Skin epidermis (tissue), 12 donors: ENCODE measurements around the gene YPEL5.
A peak's percentile ranks its signal among the peaks of the same experiment; 100 is the strongest.

Experiments used
- H3K27ac ChIP-seq, 21 experiments: fragments of 200-600 bp; sonication (generic) in 11 of 21; one replicate each; pipeline ENCODE4 v1.5.0; 2020; ENCODE audit warnings: mild to moderate bottlenecking in 3 of 21, inconsistent platforms in 2 of 21, moderate library complexity in 2 of 21
- H3K4me3 ChIP-seq, 7 experiments: fragments of 200-600 bp; sonication (generic) in 2 of 7; one replicate each; pipeline ENCODE4 v1.5.0; 2020; ENCODE audit warnings: inconsistent platforms in 2 of 7, mild to moderate bottlenecking in 2 of 7, moderate library complexity in 1 of 7

The YPEL5 gene

DNA sequence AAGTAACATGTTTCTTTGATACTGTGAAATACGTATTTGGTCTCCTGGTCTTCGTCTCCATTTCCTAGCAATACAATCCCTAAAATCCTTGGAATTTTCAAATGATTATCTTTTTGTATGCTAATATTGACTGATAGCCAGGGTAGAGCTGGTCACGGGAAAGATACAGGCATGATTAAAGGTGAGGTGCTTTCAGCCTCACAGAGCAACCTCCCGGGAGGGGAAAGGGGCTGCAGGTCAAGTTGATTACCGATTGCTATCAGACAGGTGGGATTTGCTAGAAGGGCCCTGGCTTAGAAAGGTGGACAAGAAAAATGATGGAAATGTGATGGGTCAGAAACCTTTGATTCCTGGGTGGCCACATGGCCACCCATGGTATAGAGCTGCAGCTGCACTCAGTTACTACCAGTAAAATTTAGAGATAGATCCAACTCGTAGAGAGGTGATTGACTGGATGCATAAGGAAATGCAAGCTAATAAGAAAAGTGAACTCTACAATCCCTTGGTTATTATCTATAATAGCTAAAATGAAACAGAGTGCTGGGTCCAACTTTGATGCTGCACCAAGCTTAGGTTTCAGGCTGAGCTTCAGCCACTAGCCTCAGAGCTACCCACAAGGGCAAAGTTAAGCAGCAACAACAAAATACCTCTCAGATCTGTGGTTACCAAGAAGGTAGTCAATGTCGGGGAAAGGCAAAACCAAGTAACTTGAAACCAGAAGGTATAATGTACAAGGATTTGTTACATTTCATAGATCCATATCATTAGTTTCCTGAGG lies 15.3 kb downstream of the YPEL5 start:
- Histone ChIP-seq H3K27ac (no peak overlapping the region), H3K4me3 (no peak overlapping the region)

DNA sequence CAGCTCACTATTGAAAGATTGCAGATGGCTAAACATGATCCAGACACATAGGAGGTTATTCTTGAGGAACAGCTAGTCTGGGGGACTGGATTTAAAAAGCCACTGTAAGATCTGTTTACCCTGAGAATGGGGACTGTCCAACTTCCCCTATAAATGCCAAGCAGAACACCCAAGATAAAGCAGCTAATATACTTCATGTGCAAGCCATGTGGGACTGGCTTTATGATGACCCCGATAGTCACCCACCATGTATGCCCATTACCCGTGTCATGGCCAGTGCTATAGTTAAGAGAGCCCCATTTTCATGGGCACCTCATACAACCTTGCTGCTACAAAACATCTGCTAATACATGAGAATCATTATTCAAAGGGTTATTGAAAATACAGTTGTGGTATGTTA lies 16.0 kb downstream of the YPEL5 start:
- Histone ChIP-seq H3K4me3 (no peak overlapping the region), H3K27ac (no peak overlapping the region)

DNA sequence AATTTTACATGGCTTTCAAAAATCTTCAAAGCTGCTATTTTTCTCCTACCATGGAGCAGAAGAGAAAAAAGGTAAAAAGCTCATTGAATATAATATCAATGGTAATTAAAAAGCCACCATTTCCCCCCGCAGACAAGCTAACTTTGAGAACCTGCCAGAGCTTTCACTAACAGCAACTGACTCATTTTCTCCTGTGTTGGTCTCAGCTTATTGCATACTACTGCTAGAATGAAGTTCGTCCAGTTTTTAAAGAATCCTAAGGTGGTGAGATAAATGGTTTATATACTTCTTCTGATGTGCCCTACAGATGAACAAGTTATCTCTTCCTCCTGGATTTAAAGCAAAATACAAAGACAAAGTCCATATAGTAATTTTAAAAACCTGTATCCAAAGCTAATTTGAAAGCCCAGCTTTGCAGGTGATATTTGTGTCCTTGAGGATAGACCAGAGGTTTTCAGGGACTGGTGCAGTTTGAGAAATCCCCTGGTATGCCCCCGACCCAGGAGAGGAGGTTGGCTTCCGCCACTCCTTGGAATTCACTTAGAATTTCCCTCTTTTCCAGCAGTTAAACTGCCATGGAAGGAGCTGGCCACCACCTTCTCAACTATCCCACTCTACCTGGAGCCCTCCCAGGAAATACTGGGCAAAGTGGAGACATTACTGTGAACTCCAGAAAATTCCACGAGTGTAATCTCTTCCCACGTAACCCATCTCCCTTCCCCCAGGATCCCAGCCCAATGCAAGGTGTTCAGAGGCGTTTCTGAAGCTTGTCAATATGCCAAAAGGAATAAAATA lies 17.5 kb downstream of the YPEL5 start:
- Histone ChIP-seq H3K4me3 (no peak overlapping the region), H3K27ac (no peak overlapping the region)

DNA sequence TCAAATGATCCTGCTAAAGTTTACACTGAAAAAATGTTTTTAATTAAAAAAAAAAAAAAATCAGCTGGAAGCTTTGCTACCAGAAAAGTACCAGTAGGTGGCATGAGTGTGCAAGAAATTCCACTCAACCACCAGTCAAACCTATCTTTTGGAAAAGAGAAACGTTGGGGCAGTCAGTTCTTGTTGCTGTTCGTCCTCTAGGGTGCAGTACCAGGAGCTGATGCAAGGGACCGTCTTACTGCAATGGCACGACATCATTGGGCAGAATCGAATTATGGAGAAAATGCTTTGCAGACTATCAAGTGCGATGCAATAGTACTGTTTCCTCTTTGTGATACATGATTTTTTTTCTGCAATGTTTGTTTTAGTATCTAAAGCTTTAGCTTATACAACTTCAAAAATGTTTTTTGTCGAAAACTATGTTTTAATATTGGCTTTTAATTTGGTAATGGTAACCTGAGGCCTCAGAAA lies 18.3 kb downstream of the YPEL5 start:
- no peak overlapping the region for H3K4me3 ChIP-seq
- H3K27ac ChIP-seq, result no peak overlapping the region

DNA sequence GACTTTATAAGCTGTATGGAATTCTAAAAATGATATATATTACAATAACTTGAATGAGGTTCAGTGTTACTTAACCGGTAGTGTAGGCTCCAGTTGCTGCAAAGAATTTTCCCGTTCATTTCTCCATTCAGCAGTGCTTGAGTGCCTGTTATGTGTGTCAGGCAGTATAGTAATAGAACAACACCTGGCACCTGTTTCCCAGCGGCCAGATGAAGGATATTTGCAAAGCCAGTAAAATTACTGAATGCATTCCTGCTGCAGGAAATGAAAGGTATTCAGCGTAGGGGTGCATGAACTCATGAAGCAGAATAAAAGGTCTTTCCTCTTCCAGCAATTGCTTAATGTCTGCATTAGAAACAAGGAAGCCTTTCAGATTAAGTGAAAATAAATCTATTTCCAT lies 18.8 kb downstream of the YPEL5 start:
- H3K4me3 ChIP-seq, result no peak overlapping the region
- H3K27ac ChIP-seq, result no peak overlapping the region

DNA sequence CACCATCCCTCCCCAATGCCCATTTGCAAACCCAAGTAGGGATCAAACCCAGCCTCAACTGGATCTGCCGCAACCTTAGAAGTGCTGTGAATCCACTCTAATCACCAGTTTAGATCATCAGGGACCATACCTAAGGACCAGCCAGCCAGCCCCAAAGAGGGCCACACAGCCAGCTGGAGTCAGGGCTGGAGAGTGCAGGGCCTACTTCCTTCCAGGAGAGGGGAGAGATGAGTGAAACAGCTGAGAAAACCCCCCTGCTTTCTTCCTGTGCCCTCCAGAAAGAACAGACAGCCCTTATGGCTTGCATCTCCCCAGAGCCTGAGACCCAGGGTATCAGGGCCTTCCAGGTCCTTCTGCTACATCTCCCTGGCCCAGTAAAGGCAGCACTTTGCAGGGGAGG lies 25.8 kb downstream of the YPEL5 start:
- Histone ChIP-seq H3K4me3 (no peak overlapping the region), H3K27ac (no peak overlapping the region)

DNA sequence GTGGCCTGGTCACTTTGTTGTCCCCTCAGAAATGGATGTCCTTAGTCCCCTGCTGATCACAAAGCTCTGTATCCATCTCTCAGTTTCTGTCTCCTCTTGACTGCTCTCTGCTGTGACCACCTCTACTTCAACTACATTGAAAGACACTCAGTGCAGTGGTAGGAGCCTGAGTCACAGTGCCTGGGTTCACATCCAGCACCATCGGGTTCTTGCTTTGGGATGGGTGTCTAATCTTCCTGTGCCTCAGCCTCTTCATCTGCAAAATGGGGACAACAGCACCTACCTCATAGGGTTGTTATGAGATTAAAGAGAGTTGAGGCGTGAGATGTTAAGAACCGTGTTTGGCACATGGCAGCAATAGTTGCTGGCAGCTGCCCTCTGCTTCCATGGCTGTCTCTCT lies 30.6 kb downstream of the YPEL5 start:
- no peak overlapping the region for H3K27ac ChIP-seq
- H3K4me3 ChIP-seq, result no peak overlapping the region

DNA sequence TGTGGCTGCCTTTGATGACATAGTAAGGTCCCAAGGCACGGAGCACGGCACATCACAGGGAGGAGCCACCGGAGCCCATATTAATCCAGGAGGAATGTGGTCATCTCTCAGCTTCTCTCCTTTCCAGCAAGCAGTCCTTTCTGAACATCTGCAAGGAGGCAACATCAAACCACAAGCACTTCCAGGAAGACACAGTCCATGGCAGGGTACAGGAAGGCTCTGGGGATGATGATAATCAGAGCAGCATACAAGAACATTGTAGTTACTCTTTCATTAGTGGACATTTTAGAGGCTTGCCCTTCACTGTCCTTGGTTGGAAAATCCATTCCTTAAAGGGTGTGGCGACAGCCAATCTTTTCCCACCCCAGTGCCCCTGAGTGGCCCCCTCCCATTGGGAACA lies 31.1 kb downstream of the YPEL5 start:
- H3K27ac ChIP-seq, result peak overlapping the region in 4 of 21 experiments; percentile 28 to 70 (median 38)

DNA sequence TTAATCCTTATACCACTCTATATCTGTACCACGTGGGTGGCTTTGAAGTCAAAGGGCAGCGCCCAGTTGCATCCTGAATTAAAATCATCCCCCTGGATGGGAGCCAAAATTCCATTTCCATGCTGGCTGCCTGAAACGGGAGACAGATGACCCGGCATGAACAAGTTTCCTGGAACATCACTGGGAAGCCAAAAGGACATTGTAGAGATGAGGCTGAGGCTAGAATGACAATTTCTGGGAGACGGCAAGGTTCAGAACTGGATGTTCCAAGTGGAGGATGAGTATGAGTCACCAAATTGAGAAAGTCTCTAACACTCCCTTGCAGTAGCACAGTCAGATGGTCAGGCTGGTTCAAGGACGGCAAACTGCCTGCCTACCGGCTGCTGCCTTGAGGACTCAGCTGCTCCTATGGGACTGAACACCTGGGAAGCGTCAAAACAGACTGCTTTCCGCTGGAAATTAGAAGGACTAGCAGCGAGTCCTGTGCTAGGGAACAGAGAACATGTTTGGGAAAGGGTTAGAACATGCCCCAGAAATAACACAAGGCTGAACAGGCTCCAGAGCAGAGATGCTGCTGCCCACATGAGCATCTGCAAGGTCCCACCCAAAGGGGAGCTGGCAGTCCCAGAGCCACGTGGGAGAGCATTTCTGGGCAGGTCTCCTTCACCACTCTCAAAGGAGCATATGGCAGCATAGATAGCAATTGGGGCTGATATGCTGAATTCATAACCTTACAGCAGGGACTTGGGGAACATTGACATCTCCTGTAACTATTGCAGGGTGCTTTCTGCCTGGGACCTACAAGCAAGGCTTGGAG lies 32.0 kb downstream of the YPEL5 start:
- H3K4me3 ChIP-seq, result no peak overlapping the region
- peak overlapping the region in 6 of 21 experiments; percentile 3 to 54 (median 18) for H3K27ac ChIP-seq

More for the DNA sequence above, 31.1 kb downstream of the YPEL5 start:
- H3K4me3 ChIP-seq, result no peak overlapping the region

DNA sequence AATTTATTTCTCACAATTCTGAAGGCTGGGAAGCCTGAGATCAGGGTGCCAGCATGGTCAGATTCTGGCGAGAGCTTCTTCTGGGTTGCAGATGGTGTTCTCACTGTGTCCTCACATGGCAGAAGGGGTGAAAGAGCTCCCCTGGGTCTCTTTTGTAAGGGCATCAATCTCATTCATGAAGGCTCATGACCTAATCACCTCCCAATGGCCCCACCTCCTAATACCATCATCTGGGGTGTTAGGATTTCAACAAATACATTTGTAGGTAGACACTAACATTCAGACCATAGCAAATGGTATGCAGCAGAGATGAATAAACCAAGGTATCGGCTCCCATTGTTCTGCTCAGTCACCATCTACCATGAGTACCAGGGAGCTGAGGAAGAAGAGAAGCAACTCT lies 32.7 kb downstream of the YPEL5 start:
- Histone ChIP-seq H3K4me3 (no peak overlapping the region), H3K27ac (peak overlapping the region in 4 of 21 experiments; percentile 3 to 54 (median 10))

DNA sequence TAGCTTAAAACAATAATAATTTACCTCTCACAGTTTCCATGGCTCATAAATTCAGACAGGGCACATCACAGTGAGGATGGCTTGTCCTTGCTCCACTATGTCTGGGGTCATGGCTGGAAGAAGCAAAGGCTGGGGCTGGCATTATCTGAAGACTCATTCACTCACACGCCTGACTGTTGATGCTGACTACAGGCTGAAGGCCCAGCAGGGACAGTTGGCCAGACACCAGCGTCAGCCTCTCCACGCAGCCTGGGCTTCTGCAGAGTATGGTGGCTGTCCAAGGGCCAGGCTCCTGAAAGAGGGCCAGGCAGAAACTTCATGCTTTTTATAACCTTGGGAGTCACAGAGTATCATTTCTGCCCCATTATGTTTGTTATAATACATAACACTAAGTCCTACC lies 33.4 kb downstream of the YPEL5 start:
- Histone ChIP-seq H3K4me3 (no peak overlapping the region), H3K27ac (no peak overlapping the region)

DNA sequence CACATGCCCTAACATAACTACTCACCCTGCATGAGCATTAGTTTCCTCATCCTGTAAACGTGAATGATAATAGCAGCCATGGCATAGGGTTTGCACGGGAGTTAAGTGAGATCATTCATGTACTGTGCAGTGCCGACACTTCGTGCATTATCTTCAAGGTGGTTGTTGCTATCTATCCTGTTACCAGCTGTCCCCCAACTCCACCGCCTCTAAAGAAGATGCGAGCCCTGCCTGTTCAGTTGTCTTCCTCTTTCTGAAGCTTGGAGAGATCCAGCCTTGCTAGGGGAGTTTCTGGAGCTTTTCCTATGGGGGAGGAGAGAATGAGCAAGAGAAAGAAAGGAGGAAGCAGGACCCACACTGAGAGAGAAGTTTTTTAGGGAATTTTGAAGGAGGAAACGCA lies 34.4 kb downstream of the YPEL5 start:
- Histone ChIP-seq H3K4me3 (no peak overlapping the region), H3K27ac (no peak overlapping the region)

DNA sequence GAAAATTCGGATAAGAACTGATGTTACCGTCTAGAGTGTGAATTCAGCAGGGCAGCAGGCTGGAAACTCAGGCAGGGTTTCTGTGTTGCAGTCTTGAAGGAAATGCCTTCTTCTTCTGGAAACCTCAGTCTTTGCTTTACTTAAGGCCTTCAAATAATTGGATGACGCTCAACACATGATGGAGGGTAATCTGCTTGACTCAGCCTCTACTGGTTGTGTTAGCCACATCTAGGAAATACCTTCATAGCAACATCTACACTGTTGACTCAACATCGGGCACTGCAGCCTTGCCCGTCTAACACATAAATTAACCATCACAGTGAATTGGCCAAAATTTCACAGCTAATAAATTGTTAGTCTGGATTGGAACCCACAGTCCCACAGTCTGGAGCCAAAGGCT lies 37.2 kb downstream of the YPEL5 start:
- Histone ChIP-seq H3K27ac (no peak overlapping the region), H3K4me3 (no peak overlapping the region)

DNA sequence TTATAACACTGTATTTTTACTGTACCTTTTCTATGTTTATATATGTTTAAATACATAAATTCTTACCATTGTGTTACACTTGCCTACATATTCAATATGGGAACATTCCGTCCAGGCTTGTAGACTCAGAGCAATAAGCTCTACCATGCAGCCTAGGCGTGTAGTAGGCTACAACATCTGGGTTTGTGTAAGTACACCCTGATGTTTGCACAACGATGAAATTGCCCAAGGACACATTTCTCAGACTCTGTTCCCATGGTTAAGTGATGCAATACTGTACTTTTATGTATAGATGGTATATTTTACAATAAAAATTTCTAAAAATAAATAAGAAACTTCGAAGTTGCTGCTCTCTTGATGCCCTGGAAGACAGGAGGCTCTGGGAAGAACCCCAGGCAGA lies 38.4 kb downstream of the YPEL5 start:
- Histone ChIP-seq H3K4me3 (no peak overlapping the region), H3K27ac (no peak overlapping the region)

DNA sequence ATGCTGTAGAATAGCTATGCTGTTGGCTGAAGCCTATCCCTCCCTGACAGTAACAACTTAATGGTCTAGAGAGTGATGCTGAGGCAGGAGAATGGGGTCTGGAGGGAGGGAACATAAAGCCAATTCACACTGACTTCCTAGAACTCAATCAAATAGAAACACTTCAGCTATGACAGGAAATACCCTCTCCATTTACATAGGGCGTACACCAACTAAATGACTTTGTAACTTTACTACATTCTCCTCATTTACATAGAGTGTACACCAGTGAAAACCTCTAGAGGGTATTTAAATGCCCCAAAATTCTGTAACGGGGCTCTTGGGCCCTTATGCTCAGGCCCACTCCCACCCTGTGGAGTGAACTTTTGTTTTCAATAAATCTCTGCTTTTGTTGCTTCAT lies 41.5 kb downstream of the YPEL5 start:
- no peak overlapping the region for H3K4me3 ChIP-seq
- H3K27ac ChIP-seq, result no peak overlapping the region

DNA sequence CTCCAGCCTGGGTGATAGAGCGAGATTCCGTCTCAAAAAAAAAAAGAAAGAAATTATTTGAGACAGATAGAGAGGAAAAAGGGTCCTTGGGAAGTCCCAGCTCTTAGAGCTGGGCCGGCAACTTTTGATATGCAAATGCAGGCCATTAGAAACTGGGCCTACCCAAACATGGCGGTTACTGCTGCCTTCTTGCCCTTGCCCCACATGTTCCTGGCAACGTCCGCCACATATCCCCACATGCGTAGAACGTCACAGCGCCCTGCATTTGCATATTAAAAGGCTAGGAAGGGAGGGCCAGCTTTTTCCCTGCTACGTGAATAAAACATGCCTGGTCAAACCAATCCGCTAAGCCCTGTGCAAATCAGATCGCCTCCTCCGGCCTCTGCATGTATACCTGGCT lies 43.8 kb downstream of the YPEL5 start:
- Histone ChIP-seq H3K4me3 (no peak overlapping the region), H3K27ac (no peak overlapping the region)

DNA sequence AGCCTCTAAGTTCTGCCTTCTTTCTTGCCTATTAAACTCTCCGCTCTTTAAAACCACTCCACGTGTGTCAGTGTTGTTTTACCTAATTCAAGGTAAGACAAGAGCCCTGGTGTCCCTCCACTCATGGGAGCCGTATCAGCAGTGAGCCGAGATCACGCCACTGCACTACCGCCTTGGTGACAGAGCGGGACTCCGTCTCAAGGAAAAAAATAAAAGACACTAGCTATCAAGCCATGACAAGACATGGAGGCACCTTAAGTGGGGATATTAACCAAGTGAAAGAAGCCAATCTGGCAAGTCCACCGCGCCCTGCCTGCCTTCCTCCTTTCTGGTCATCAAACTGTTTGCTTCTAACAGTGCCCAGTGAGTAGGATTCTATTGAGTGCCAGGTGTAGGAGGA lies 44.3 kb downstream of the YPEL5 start:
- no peak overlapping the region for H3K4me3 ChIP-seq

DNA sequence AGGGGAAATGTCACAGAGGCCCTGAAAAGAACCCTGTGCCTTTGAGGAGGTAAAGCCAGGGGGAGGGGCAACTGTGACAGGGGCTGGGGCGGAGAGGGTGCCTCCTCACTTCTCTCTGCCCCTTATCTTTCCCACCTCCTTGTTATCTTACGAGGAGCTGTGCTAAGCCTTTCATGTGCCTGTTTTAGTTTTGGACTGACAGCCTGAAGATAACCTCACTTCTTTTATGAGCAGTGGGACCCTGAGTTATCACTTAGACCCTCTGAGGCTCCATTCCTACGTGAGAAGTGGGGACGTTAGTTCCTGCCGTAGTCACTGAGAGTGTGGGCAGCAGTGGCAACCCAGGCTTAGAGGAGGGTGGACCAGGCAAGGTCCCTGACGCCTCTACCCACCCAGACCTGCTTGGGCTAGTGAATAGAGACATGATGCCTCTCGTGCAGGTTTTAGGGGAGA lies 45.0 kb downstream of the YPEL5 start:
- Histone ChIP-seq H3K27ac (no peak overlapping the region), H3K4me3 (no peak overlapping the region)

More for the DNA sequence above, 44.3 kb downstream of the YPEL5 start:
- H3K27ac ChIP-seq, result no peak overlapping the region

DNA sequence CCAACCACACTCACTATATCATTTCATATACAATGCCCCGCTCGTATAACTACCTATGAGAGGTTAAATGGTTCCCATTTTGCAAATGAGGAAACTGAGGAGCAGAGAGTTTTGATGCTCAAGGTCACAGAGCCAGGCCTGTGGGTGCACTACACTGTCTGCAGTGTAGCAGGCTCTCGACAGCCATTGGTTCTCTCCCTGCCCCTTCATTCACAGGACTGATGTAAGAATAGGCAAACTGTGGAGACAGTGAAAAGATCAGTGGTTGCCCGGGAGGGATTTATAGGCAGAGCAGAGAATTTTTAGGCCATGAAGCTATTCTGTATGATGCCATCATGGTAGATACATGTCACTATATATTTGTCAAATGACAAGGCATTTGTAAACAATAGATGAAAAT lies 45.5 kb downstream of the YPEL5 start:
- H3K27ac ChIP-seq, result no peak overlapping the region
- no peak overlapping the region for H3K4me3 ChIP-seq

DNA sequence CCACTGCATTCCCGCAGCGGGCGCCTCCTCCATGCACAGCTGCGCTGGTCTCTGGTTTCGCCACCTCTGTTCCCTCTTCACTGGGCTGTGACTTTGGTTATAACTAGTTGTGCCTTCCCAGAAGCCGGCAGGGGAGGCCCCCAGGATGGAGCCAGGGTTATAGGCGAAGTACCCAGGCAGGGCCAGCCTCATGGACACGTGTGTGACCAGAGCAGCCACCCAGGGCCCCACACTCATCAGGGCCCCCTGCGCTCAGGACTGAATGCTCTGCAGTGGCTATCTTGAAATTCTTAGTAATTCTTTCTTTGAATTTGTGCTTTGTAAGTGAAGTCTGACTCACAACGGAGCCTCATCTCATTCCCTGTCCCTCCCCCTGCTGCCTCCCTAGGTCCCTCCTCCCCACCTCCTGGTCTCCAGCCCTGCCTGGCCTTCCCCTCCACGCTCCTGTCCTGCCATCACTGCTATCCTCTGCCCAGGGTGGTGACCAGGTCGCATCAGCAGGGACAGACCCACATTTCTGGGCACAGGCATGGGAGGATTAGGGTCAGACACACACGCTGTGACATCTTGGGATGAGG lies 46.4 kb downstream of the YPEL5 start:
- Histone ChIP-seq H3K27ac (no peak overlapping the region), H3K4me3 (no peak overlapping the region)
